ENCODE measurements around the gene CNN1. TPM values are rescaled to one million over a fixed set of nuclear protein-coding genes. Genes with fewer than 3 reads are reported as not detected.

Gene CNN1
- total RNA-seq, 1 experiment from 2014 or later, result 0.54 TPM

- POLR2A ChIA-PET, result no interaction called here
- H3K4me3 ChIP-seq (ENCODE audit: low read depth, low read length), result no peak overlapping the region
- H3K4me1 Mint-ChIP-seq (ENCODE audit: low read depth, unreplicated experiment), result peaks cover 5% of the 10 kb centered on the region
Measured at GRCh38 chr19:11541238-11541637, 2.6 kb downstream of the CNN1 start.

GRCh38 chr19:11547929-11548700, 9.5 kb downstream of the CNN1 start:
- BruUV-seq (replicated peaks), result no TSS peak
- no peaks in the 10 kb centered on the region for H3K36me3 ChIP-seq (ENCODE audit: control insufficient read depth, insufficient read depth, low read length)
- no peaks in the 10 kb centered on the region for H3K9me3 Mint-ChIP-seq (ENCODE audit: unreplicated experiment)
- intact Hi-C loops (cut with micrococcal nuclease; ENCODE audit: unreplicated experiment), result no loop called here
- H3K4me1 ChIP-seq, result no peaks in the 10 kb centered on the region
- no peak for TF ChIP-seq CTCF (IDR thresholded peaks at IDR 0.05; ENCODE audit: insufficient read depth in 1 of 2, low read depth in 1 of 2, low read length in 1 of 2, severe bottlenecking in 1 of 2, unreplicated experiment in 1 of 2)
- H3K27ac Mint-ChIP-seq (ENCODE audit: unreplicated experiment), result no peak overlapping the region
- no peak overlapping the region for H3K4me3 Mint-ChIP-seq (ENCODE audit: unreplicated experiment)
- peaks cover 5% of the 10 kb centered on the region for H3K4me1 Mint-ChIP-seq (ENCODE audit: low read depth, unreplicated experiment)
- no peak overlapping the region for H3K4me3 ChIP-seq (ENCODE audit: low read depth, low read length)
- H3K27me3 Mint-ChIP-seq (ENCODE audit: insufficient read depth, unreplicated experiment), result no peaks in the 10 kb centered on the region
- H3K27me3 ChIP-seq (replicated peaks; ENCODE audit: control insufficient read depth, insufficient read depth, low read length), result no peaks in the 10 kb centered on the region
- no peaks in the 10 kb centered on the region for H3K36me3 Mint-ChIP-seq (ENCODE audit: insufficient read depth, unreplicated experiment)
- no peaks in the 10 kb centered on the region for H3K9me3 ChIP-seq
- POLR2A ChIA-PET, result no interaction called here
- CTCF ChIA-PET, result no interaction called here
- no peak for DNase-seq

More at GRCh38 chr19:11541238-11541637, 2.6 kb downstream of the CNN1 start:
- no peaks in the 10 kb centered on the region for H3K4me1 ChIP-seq
- Mint-ChIP-seq H3K4me3 (ENCODE audit: unreplicated experiment) (no peak overlapping the region), H3K36me3 (ENCODE audit: insufficient read depth, unreplicated experiment) (no peaks in the 10 kb centered on the region), H3K27me3 (ENCODE audit: insufficient read depth, unreplicated experiment) (no peaks in the 10 kb centered on the region), H3K9me3 (ENCODE audit: unreplicated experiment) (no peaks in the 10 kb centered on the region), H3K27ac (ENCODE audit: unreplicated experiment) (no peak overlapping the region)
- no peaks in the 10 kb centered on the region for H3K36me3 ChIP-seq (ENCODE audit: control insufficient read depth, insufficient read depth, low read length)
- BruUV-seq (replicated peaks), result no TSS peak
- no peak for TF ChIP-seq CTCF (IDR thresholded peaks at IDR 0.05; ENCODE audit: insufficient read depth in 1 of 2, low read depth in 1 of 2, low read length in 1 of 2, severe bottlenecking in 1 of 2, unreplicated experiment in 1 of 2)
- H3K9me3 ChIP-seq, result no peaks in the 10 kb centered on the region
- CTCF ChIA-PET, result no interaction called here
- DNase-seq, result no peak
- H3K27me3 ChIP-seq (replicated peaks; ENCODE audit: control insufficient read depth, insufficient read depth, low read length), result no peaks in the 10 kb centered on the region
- intact Hi-C loops (cut with micrococcal nuclease; ENCODE audit: unreplicated experiment), result no loop called here

GRCh38 chr19:11549386-11549953, 10.8 kb downstream of the CNN1 start:
- no peak overlapping the region for H3K27ac Mint-ChIP-seq (ENCODE audit: unreplicated experiment)
- TF ChIP-seq CTCF (IDR thresholded peaks at IDR 0.05; ENCODE audit: insufficient read depth in 1 of 2, low read depth in 1 of 2, low read length in 1 of 2, severe bottlenecking in 1 of 2, unreplicated experiment in 1 of 2), result no peak
- POLR2A ChIA-PET, result no interaction called here

More at GRCh38 chr19:11549386-11549953, 10.8 kb downstream of the CNN1 start:
- H3K9me3 Mint-ChIP-seq (ENCODE audit: unreplicated experiment), result no peaks in the 10 kb centered on the region
- no TSS peak for BruUV-seq (replicated peaks)
- no peaks in the 10 kb centered on the region for H3K27me3 ChIP-seq (replicated peaks; ENCODE audit: control insufficient read depth, insufficient read depth, low read length)
- CTCF ChIA-PET, result interaction anchor here (0.7 kb wide), 1 partner anchor 13 kb away, joined by 3 read pairs; no protein-coding TSS in a partner anchor
- no peaks in the 10 kb centered on the region for H3K36me3 ChIP-seq (ENCODE audit: control insufficient read depth, insufficient read depth, low read length)
- no peak overlapping the region for H3K4me3 ChIP-seq (ENCODE audit: low read depth, low read length)
- DNase-seq, result no peak
- H3K36me3 Mint-ChIP-seq (ENCODE audit: insufficient read depth, unreplicated experiment), result peaks cover 6% of the 10 kb centered on the region
- no peaks in the 10 kb centered on the region for H3K4me1 ChIP-seq
- H3K9me3 ChIP-seq, result no peaks in the 10 kb centered on the region
- H3K4me1 Mint-ChIP-seq (ENCODE audit: low read depth, unreplicated experiment), result peaks cover 5% of the 10 kb centered on the region
- intact Hi-C loops (cut with micrococcal nuclease; ENCODE audit: unreplicated experiment), result no loop called here
- no peak overlapping the region for H3K4me3 Mint-ChIP-seq (ENCODE audit: unreplicated experiment)
- H3K27me3 Mint-ChIP-seq (ENCODE audit: insufficient read depth, unreplicated experiment), result no peaks in the 10 kb centered on the region

Data from Caco-2 (cell line).